SJCRH30 (cell line): ENCODE results near the gene LAMB4. TPM values are rescaled to one million over a fixed set of nuclear protein-coding genes. Genes with fewer than 3 reads are reported as not detected.
A peak's percentile ranks its signal among the peaks of the same experiment; 100 is the strongest.
"Not testable (repeated sequence)": the region's sequence is repeated elsewhere in the genome, so short reads cannot be mapped to it uniquely, and the experiment has no call there.

Experiments used
- DNase-seq, 2 experiments: peaks; one replicate each; pipeline ENCODE4 v3.0.0-alpha.2; 2015 to 2020
- H3K27ac ChIP-seq: fragments of 250-450 bp; sonication (Bioruptor Pico); 2 replicates; pipeline ENCODE4 v1.5.1; 2020; ENCODE audit warnings: mild to moderate bottlenecking, moderate library complexity
- H3K27me3 ChIP-seq: fragments of 250-450 bp; sonication (Bioruptor Pico); 2 replicates; pipeline ENCODE4 v1.5.1; 2020; ENCODE audit warnings: mild to moderate bottlenecking, moderate library complexity
- H3K36me3 ChIP-seq: fragments of 250-450 bp; sonication (Bioruptor Pico); 2 replicates; pipeline ENCODE4 v1.5.1; 2020; ENCODE audit warnings: mild to moderate bottlenecking, moderate library complexity
- H3K4me1 ChIP-seq: fragments of 250-450 bp; sonication (Bioruptor Pico); 2 replicates; pipeline ENCODE4 v1.5.1; 2020; ENCODE audit warnings: mild to moderate bottlenecking, moderate library complexity
- H3K4me3 ChIP-seq: fragments of 250-450 bp; sonication (Bioruptor Pico); 2 replicates; pipeline ENCODE4 v1.5.1; 2020; ENCODE audit warnings: mild to moderate bottlenecking, moderate library complexity
- H3K9me3 ChIP-seq: fragments of 250-450 bp; sonication (Bioruptor Pico); replicated peaks from 2 replicates; pipeline ENCODE4 v1.5.1; 2020; ENCODE audit warnings: mild to moderate bottlenecking, moderate library complexity
- total RNA-seq: library from RNA; depleted of rRNA; stranded (reverse); fragments of >200 nt; shearing (Covaris generic); gene quantifications from 2 replicates; pipeline ENCODE4 v1.2.3, GENCODE V29; 2014

The LAMB4 gene
- total RNA-seq, 1 experiment from 2014 or later, result not detected

DNA sequence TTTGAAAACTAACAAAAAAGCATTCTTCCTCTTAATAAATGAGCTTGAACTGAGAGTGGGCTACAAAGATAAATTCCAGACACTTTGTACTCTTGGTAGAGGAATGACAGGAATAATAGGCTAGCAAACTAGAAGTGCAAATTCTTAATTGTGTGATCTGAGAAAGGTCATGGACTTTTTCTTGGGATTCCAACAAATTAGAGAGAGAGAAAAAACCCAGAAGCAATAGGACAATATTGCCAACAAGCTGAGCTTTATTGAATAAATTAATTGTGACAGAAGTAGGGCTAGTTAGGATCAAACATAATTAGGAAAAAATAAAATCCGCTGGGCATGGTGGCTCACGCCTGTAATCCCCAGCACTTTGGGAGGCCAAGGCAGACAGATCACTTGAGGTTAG lies 85.8 kb downstream of the LAMB4 start:
- Histone ChIP-seq H3K27me3 (no peaks in the 10 kb centered on the region), H3K9me3 (0 out of 2 replicates have a peak, but pooled peaks cover 3% of the 10 kb centered on the region)

DNA sequence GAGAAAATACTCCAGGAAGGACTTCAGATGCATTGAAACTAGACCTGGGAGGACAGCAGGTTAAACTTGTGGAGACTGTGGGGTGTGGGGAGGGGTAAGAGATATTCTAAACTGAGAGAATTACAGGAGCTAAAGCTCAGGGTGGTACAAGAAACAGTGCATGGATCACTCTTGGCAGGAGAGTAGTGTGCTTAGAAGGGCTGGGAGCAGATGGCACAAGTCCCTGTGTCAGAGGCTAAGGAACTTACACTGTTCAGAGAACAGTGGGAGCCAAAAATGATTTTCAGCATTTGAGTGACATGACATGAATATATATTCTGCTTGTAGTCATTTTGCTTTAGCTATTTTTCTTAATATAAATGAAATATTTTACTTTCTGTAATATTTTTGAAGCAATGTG lies 91.2 kb downstream of the LAMB4 start:
- 0 out of 2 replicates have a peak, but pooled peaks cover 3% of the 10 kb centered on the region for H3K9me3 ChIP-seq
- DNase-seq, result no peak
- H3K4me3 ChIP-seq, result no peak overlapping the region

More for the DNA sequence above, 85.8 kb downstream of the LAMB4 start:
- DNase-seq, result no peak
- H3K27ac ChIP-seq, result no peak overlapping the region
- no peaks in the 10 kb centered on the region for H3K4me1 ChIP-seq
- no peaks in the 10 kb centered on the region for H3K36me3 ChIP-seq
- no peak overlapping the region for H3K4me3 ChIP-seq

DNA sequence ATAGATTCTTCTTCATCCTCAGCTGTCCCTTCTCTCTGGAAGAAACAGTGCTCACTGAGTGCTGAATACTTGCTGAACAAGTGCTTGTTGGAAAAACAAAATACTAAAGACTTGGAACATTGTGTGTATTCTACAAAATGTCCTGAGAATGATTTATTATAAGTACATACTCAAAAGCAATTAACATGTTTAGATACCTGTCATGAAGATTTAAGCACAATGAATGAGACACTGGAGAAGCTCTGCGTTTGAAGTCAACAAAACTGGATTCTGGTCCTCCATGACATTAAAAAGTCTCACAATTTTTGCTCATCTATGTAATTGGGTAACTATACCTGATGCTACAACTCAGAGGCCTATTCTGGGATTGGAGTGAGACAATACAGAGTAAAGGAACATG lies 92.4 kb downstream of the LAMB4 start:
- H3K4me3 ChIP-seq, result no peak overlapping the region
- H3K27ac ChIP-seq, result no peak overlapping the region
- no peaks in the 10 kb centered on the region for H3K27me3 ChIP-seq
- H3K36me3 ChIP-seq, result no peaks in the 10 kb centered on the region
- no peaks in the 10 kb centered on the region; the same call in 1 of the 2 replicates for H3K4me1 ChIP-seq
- H3K9me3 ChIP-seq, result 0 out of 2 replicates have a peak, but pooled peaks cover 3% of the 10 kb centered on the region
- no peak for DNase-seq

More for the DNA sequence above, 91.2 kb downstream of the LAMB4 start:
- Histone ChIP-seq H3K27me3 (no peaks in the 10 kb centered on the region), H3K36me3 (no peaks in the 10 kb centered on the region), H3K4me1 (no peaks in the 10 kb centered on the region; the same call in 1 of the 2 replicates), H3K27ac (no peak overlapping the region)

DNA sequence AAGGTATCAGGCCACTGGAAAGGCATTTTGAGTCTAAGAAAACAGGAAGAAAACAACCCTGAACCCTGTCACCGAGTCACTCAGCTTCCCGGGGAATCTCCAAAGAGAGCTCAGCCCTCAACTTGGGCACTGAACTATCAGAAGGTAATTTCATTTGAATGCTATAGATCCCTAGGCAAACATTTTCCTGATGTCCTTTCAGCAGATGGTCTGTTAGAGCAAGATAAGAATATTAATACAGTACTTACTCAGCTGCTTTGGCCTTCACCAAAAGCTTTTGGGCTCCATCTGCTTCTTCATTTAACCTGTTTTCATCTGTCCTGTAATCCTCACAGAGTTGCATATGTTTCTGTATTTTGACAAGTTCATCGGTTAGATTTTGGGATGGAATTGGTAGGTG lies 93.0 kb downstream of the LAMB4 start:
- no peak for DNase-seq
- no peak overlapping the region for H3K4me3 ChIP-seq
- no peaks in the 10 kb centered on the region for H3K36me3 ChIP-seq
- H3K9me3 ChIP-seq, result no peaks in the 10 kb centered on the region
- no peak overlapping the region for H3K27ac ChIP-seq
- no peaks in the 10 kb centered on the region; the same call in 1 of the 2 replicates for H3K4me1 ChIP-seq
- no peaks in the 10 kb centered on the region for H3K27me3 ChIP-seq

DNA sequence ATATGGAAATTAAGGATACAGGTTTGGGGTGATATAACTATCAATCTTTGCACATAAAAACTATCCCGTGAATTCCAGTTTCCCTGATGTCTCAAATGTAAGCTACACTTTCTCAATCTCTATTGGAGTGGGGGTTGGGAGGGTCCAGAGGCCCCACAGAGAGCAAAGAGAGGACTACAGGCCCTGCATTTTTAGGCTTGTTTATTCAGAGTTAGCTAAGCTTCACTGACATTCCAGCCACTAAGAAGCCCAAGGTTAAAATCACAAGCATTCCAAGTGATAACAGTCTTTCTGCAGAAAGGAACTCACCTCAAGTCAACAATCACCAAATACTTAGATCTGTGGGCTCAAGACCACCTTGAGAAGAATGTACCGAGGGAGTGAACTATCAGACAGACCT lies 95.6 kb downstream of the LAMB4 start:
- Histone ChIP-seq H3K27ac (no peak overlapping the region), H3K27me3 (no peaks in the 10 kb centered on the region), H3K4me3 (no peak overlapping the region), H3K4me1 (no peaks in the 10 kb centered on the region; the same call in 1 of the 2 replicates), H3K9me3 (no peaks in the 10 kb centered on the region; the same call in 1 of the 2 replicates), H3K36me3 (no peaks in the 10 kb centered on the region)
- no peak for DNase-seq

DNA sequence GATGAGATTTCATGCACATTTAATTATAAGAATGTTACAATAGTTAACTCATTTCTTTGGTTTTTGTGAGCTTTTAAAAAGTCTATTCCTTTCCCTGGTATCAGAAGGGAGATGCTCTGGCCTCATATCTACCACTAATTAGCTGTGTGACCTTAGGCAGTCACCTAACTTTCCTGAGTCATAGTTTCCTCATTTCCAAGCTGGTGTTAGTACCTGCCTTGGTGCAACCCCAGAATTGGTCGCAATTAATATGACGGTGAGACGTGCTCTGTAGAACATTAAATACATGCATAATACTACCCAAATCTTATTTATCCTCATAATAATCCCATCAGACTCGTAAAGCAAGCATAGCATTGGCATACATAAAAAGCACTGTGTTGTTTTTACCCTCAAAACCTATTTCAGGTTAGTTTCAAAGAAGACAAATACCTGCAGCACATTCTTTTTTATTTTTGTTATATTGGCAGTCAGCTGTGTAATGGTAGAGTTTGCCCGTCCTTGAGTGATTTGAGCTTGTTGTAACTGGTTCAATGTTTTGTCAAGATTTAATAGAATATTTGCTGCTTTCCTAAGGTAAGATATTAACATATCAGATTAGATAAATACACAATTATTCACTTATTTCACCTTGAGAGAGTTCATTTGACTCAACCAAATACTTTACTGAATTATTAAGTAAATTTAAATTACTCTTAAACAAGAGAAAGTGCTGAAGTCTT lies 96.2 kb downstream of the LAMB4 start:
- Histone ChIP-seq H3K27ac (no peak overlapping the region), H3K36me3 (no peaks in the 10 kb centered on the region), H3K4me3 (no peak overlapping the region), H3K4me1 (no peaks in the 10 kb centered on the region; the same call in 1 of the 2 replicates), H3K27me3 (no peaks in the 10 kb centered on the region), H3K9me3 (no peaks in the 10 kb centered on the region; the same call in 1 of the 2 replicates)
- DNase-seq, result no peak

DNA sequence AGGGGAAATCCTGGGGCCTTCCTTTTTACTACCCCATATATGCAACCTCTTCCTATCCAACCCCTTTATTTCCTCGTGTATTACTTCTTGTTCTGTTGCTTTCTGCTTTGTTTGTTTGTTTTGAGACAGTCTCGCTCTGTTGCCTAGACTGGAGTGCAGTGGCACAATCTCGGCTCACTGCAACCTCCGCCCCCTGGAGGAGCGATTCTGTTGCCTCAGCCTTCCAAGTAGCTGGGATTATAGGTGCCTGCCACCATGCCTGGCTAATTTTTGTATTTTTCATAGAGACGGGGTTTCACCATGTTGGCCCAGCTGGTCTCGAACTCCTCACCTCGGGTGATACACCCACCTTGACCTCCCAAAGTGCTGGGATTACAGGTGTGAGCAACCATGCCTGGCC lies 96.9 kb downstream of the LAMB4 start:
- H3K4me1 ChIP-seq, H3K9me3 ChIP-seq, H3K4me3 ChIP-seq, H3K27ac ChIP-seq, H3K36me3 ChIP-seq, H3K27me3 ChIP-seq, DNase-seq: not testable (repeated sequence)

DNA sequence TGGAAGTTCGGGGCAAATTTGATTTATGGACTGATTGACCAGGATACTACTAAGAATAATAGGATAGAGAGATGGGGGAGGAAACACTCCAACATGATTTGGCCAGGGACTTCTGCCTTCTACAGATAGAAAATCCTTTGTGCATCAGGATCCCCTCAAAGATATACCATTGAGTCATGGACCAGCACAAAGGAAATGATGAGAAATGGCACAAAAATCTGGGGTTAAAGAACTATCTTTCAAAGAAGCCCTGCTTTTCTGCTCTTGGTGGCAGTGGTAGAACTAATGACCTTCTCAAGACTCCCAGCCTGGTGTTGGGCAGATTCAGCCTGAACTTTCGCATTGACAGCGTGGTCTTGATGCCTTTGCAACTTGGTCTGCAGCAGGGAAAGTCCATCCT lies 99.6 kb downstream of the LAMB4 start:
- no peaks in the 10 kb centered on the region for H3K27me3 ChIP-seq
- no peaks in the 10 kb centered on the region; the same call in 1 of the 2 replicates for H3K9me3 ChIP-seq
- no peak overlapping the region for H3K4me3 ChIP-seq
- H3K27ac ChIP-seq, result no peak overlapping the region
- H3K36me3 ChIP-seq, result no peaks in the 10 kb centered on the region
- no peaks in the 10 kb centered on the region; the same call in 1 of the 2 replicates for H3K4me1 ChIP-seq
- no peak for DNase-seq

DNA sequence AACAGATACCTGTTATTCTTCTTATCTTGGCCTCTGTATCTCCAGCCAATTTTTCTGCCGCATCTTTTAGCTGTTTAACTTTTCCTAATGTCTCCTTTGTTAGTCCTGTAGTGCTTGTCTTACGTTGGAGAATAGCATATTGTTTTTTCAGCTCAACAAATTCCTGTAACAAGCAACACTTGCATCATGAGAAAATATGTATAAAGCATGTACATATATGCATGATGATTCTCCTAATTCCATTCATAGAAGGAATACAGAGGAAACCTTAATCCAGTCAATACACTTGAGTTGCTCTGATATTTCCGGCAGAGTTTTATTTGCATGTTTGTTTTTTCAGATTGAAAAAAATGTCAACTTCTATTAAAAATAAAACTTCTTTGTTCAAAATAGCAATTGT lies 101.1 kb downstream of the LAMB4 start:
- no peaks in the 10 kb centered on the region for H3K4me1 ChIP-seq
- H3K27ac ChIP-seq, result no peak overlapping the region
- no peaks in the 10 kb centered on the region for H3K27me3 ChIP-seq
- H3K4me3 ChIP-seq, result no peak overlapping the region
- no peaks in the 10 kb centered on the region for H3K36me3 ChIP-seq
- DNase-seq, result no peak
- H3K9me3 ChIP-seq, result no peaks in the 10 kb centered on the region; the same call in 1 of the 2 replicates

DNA sequence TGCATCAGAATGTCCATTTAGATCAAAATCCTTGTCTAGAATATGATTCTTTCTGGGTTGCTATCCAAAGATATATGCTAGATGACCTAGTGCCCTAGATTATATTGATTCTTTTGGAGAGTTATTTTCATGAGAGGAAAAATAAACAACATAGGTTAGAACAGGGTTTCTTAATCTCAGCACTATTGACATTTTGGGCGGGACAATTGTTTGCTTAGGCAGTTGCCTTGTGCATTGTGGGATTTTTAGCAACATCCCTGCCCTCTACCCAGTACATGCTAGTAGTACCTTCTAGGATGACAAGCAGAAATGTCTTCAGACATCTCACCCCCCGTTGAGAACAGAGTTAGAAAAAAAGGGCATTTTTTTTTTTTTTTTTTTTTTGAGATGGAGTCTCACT lies 102.0 kb downstream of the LAMB4 start:
- no peak for DNase-seq
- Histone ChIP-seq H3K9me3 (no peaks in the 10 kb centered on the region; the same call in 1 of the 2 replicates), H3K27ac (no peak overlapping the region), H3K4me1 (no peaks in the 10 kb centered on the region), H3K36me3 (no peaks in the 10 kb centered on the region), H3K4me3 (no peak overlapping the region), H3K27me3 (no peaks in the 10 kb centered on the region)

DNA sequence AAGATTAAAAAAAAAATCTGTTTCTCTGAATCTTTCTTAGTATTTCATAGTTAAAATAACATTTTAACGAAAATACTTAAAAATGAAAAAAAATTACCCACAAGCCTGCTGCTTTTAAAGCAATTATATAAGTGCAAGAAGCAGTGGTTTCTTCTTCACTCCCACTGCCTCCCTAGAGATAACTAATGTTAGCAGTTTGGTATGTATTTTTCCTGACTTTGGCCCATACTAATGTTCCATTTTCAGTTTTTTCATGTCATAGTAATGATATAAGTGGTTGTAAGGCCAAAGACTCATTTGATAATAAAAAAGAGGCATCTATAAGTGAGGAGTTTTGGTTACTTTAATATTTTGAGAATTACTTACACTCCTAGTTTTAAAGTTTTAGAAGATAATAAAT lies 102.9 kb downstream of the LAMB4 start:
- no peak for DNase-seq
- Histone ChIP-seq H3K4me3 (no peak overlapping the region), H3K9me3 (no peaks in the 10 kb centered on the region; the same call in 1 of the 2 replicates), H3K4me1 (peaks cover 4% of the 10 kb centered on the region; the same call in 1 of the 2 replicates), H3K36me3 (no peaks in the 10 kb centered on the region), H3K27ac (no peak overlapping the region), H3K27me3 (no peaks in the 10 kb centered on the region)

DNA sequence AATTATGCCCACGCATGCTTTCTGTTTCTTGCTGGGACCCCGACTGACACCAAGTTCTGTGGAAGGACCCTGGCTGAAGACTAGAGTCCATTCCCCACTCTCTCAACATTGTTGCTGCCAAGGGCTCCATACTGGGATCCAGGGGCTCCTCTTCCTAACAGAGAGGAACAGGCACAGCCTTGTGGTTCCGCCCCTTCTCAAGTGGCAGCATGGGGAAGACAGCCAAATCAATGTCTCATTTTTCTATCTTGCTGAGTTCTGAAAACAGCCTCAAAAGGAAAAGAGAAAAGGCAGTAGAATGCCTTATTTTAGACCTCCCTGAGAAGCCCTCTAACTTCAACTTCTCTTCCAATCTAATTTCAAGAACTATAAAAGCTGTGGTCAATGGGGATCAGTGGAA lies 103.5 kb downstream of the LAMB4 start:
- Histone ChIP-seq H3K4me3 (no peak overlapping the region), H3K4me1 (peaks cover 5% of the 10 kb centered on the region; the same call in 1 of the 2 replicates), H3K9me3 (no peaks in the 10 kb centered on the region; the same call in 1 of the 2 replicates), H3K36me3 (no peaks in the 10 kb centered on the region), H3K27ac (no peak overlapping the region), H3K27me3 (no peaks in the 10 kb centered on the region)
- DNase-seq, result peak in 1 of 2 experiments; percentile 43

DNA sequence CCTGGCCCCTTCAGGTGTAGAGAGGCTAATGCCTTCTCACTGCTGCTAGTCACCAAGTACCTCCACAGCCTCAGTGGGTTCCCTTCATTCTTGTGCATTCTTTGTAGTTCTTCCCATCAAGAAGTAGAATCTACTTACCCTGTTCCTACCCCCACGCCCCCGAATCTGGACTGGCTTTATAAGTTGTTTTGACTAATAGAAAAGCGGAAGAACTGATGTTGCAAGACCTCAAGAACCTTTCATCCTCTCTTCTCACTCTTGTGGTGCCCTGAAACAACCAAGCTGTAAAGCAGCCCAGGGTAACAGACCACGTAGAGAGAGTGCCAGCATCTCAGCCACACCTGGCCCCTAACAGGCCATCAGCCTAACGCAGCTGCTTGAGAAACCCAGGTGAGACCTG lies 104.0 kb downstream of the LAMB4 start:
- no peak overlapping the region for H3K4me3 ChIP-seq
- peaks cover 5% of the 10 kb centered on the region; the same call in 1 of the 2 replicates for H3K4me1 ChIP-seq
- no peaks in the 10 kb centered on the region; the same call in 1 of the 2 replicates for H3K9me3 ChIP-seq
- no peak for DNase-seq
- H3K27me3 ChIP-seq, result no peaks in the 10 kb centered on the region
- H3K27ac ChIP-seq, result no peak overlapping the region
- no peaks in the 10 kb centered on the region for H3K36me3 ChIP-seq

DNA sequence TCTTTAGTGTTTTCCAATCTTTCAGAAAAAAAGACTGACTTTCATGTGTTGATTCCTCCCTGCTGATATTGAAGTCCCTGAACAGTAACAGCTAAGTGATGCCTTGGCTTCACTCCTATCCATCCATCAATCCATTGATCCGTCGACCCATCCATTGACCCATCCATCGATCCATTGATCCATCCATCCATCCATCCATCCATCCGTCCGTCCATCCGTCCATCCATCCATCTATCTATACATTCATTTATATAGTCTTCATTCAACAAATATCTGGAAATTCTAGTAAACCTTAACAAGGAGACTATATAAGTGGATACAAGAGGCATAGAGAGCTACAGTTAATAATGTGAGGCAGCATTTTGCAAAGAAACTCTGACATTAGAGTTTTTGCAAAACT lies 105.6 kb downstream of the LAMB4 start:
- no peak for DNase-seq
- Histone ChIP-seq H3K36me3 (no peaks in the 10 kb centered on the region), H3K4me1 (peaks cover 5% of the 10 kb centered on the region; the same call in 1 of the 2 replicates), H3K27ac (no peak overlapping the region), H3K4me3 (no peak overlapping the region), H3K27me3 (no peaks in the 10 kb centered on the region), H3K9me3 (no peaks in the 10 kb centered on the region)

DNA sequence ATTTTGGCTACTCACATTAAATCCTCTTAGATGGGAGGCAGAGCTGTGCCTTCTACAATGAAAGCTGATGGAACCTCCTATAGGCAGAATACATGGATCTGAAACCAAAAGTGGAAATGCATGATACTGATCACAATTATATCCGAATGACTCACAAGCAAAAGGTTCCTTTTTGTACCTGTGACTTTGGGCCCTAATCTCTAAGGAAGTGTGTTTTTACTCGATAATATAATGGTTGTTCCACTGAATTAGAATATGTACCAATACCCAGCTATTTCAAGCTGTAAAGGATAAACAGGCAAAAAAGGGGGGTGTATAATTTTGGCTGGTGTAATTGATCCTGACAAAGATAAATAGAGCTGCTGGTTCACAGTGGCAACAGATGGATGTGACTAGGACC lies 109.6 kb downstream of the LAMB4 start:
- H3K4me1 ChIP-seq, result peaks cover 8% of the 10 kb centered on the region; the same call in 1 of the 2 replicates
- DNase-seq, result no peak
- H3K36me3 ChIP-seq, result no peaks in the 10 kb centered on the region

More for the DNA sequence above, 109.6 kb downstream of the LAMB4 start:
- Histone ChIP-seq H3K4me3 (no peak overlapping the region), H3K27me3 (no peaks in the 10 kb centered on the region), H3K27ac (no peak overlapping the region), H3K9me3 (no peaks in the 10 kb centered on the region)
